Ishikawa (cell line): ENCODE measurements around the gene IL17C.

Experiments
- CEBPB ChIP-seq: IDR thresholded peaks from 2 replicates; pipeline ENCODE4 v1.6.1; 2012
- EP300 ChIP-seq: IDR thresholded peaks from 2 replicates; pipeline ENCODE4 v1.6.1; 2012; ENCODE audit warnings: borderline replicate concordance
- FOXM1 ChIP-seq: IDR thresholded peaks from 2 replicates; pipeline ENCODE4 v1.6.1; 2012; ENCODE audit warnings: low read depth, borderline replicate concordance
- NFIC ChIP-seq: IDR thresholded peaks from 2 replicates; pipeline ENCODE4 v1.6.1; 2012
- TAF1 ChIP-seq: IDR thresholded peaks from 2 replicates; pipeline ENCODE4 v1.6.1; 2012; ENCODE audit warnings: low read depth, mild to moderate bottlenecking
- TCF12 ChIP-seq: IDR thresholded peaks from 2 replicates; pipeline ENCODE4 v1.6.1; 2012; ENCODE audit warnings: low read depth
- TEAD4 ChIP-seq: IDR thresholded peaks from 2 replicates; pipeline ENCODE4 v1.6.1; 2012
- YY1 ChIP-seq: IDR thresholded peaks from 2 replicates; pipeline ENCODE4 v1.6.1; 2012; ENCODE audit warnings: low read depth
- TF ChIP-seq, protein P1 (sequence below): IDR thresholded peaks from 2 replicates; pipeline ENCODE4 v1.6.1; 2012
- TF ChIP-seq, protein P2 (sequence below): IDR thresholded peaks from 2 replicates; pipeline ENCODE4 v1.6.1; 2012
- TF ChIP-seq, protein P3 (sequence below): IDR thresholded peaks from 2 replicates; pipeline ENCODE4 v1.6.1; 2012; ENCODE audit warnings: low read depth, mild to moderate bottlenecking

DNA sequence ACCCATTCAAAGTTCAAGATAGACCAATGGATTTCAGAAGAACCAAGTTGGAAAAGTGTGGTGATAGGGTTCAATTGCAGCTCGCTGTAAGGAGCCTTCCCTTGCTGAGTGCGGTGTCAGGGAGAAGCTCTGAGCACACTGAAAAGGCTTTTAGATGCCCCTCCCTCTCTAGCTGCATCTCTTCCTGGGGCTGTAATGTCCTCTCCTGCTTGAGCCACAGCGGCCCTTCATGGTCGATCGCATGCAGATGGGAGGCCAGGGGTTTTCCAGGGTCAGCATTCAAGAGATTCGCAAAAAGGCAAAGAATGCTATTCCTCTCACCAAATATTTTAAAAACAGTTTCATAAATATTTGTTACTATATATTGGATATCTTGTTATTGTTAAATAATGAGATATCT, 44.5 kb upstream of the IL17C start:
- TF ChIP-seq TAF1 (no peak), CEBPB (no peak), TCF12 (no peak), EP300 (no peak), TEAD4 (no peak), NFIC (no peak), FOXM1 (no peak), YY1 (no peak)
- TF ChIP-seq, protein P1, sequence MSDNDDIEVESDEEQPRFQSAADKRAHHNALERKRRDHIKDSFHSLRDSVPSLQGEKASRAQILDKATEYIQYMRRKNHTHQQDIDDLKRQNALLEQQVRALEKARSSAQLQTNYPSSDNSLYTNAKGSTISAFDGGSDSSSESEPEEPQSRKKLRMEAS = no peak
- TF ChIP-seq, protein P2, sequence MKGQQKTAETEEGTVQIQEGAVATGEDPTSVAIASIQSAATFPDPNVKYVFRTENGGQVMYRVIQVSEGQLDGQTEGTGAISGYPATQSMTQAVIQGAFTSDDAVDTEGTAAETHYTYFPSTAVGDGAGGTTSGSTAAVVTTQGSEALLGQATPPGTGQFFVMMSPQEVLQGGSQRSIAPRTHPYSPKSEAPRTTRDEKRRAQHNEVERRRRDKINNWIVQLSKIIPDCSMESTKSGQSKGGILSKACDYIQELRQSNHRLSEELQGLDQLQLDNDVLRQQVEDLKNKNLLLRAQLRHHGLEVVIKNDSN = no peak
- TF ChIP-seq, protein P3, sequence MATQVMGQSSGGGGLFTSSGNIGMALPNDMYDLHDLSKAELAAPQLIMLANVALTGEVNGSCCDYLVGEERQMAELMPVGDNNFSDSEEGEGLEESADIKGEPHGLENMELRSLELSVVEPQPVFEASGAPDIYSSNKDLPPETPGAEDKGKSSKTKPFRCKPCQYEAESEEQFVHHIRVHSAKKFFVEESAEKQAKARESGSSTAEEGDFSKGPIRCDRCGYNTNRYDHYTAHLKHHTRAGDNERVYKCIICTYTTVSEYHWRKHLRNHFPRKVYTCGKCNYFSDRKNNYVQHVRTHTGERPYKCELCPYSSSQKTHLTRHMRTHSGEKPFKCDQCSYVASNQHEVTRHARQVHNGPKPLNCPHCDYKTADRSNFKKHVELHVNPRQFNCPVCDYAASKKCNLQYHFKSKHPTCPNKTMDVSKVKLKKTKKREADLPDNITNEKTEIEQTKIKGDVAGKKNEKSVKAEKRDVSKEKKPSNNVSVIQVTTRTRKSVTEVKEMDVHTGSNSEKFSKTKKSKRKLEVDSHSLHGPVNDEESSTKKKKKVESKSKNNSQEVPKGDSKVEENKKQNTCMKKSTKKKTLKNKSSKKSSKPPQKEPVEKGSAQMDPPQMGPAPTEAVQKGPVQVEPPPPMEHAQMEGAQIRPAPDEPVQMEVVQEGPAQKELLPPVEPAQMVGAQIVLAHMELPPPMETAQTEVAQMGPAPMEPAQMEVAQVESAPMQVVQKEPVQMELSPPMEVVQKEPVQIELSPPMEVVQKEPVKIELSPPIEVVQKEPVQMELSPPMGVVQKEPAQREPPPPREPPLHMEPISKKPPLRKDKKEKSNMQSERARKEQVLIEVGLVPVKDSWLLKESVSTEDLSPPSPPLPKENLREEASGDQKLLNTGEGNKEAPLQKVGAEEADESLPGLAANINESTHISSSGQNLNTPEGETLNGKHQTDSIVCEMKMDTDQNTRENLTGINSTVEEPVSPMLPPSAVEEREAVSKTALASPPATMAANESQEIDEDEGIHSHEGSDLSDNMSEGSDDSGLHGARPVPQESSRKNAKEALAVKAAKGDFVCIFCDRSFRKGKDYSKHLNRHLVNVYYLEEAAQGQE = no peak
